ENCODE measurements around the gene DAP. TPM values are rescaled to one million over a fixed set of nuclear protein-coding genes. Genes with fewer than 3 reads are reported as not detected.

DAP gene
- total and polyA plus RNA-seq, 4 donors, result 27.2 to 80.8 (median 58.3) TPM

GRCh38 chr5:10708189-10708944, 52.7 kb downstream of the DAP start:
- no peak for DNase-seq (ENCODE audit: low read depth in 4 of 6, low spot score in 6 of 6)
- peaks cover 6% of the 10 kb centered on the region for H3K36me3 ChIP-seq (ENCODE audit: control insufficient read depth, insufficient read depth, low read length)
- no peaks in the 10 kb centered on the region for H3K27me3 ChIP-seq (ENCODE audit: control insufficient read depth, insufficient read depth, low read length)
- WGBS (ENCODE audit: insufficient coverage), result 54% methylated on average over 4 of the region's 10 CpGs
- H3K27ac ChIP-seq (ENCODE audit: low read depth, low read length), result no peak overlapping the region
- peaks cover 16% of the 10 kb centered on the region for H3K4me1 ChIP-seq (ENCODE audit: control insufficient read depth, insufficient read depth, low read length)
- no peaks in the 10 kb centered on the region for H3K9me3 ChIP-seq (ENCODE audit: control insufficient read depth, insufficient read depth, low read length)
- H3K4me3 ChIP-seq (ENCODE audit: low read depth, low read length), result no peak overlapping the region

- DNase-seq (ENCODE audit: low read depth in 4 of 6, low spot score in 6 of 6), result no peak
- H3K27ac ChIP-seq (ENCODE audit: low read depth, low read length), result no peak overlapping the region
- H3K9me3 ChIP-seq (ENCODE audit: control insufficient read depth, insufficient read depth, low read length), result no peaks in the 10 kb centered on the region
- peaks cover 5% of the 10 kb centered on the region for H3K36me3 ChIP-seq (ENCODE audit: control insufficient read depth, insufficient read depth, low read length)
- no peaks in the 10 kb centered on the region for H3K27me3 ChIP-seq (ENCODE audit: control insufficient read depth, insufficient read depth, low read length)
- WGBS (ENCODE audit: insufficient coverage), result 93% methylated on average over 9 of the region's 13 CpGs
- H3K4me1 ChIP-seq (ENCODE audit: control insufficient read depth, insufficient read depth, low read length), result peaks cover 19% of the 10 kb centered on the region
- H3K4me3 ChIP-seq (ENCODE audit: low read depth, low read length), result no peak overlapping the region
Measured at GRCh38 chr5:10707198-10708142, 53.6 kb downstream of the DAP start.

DNA sequence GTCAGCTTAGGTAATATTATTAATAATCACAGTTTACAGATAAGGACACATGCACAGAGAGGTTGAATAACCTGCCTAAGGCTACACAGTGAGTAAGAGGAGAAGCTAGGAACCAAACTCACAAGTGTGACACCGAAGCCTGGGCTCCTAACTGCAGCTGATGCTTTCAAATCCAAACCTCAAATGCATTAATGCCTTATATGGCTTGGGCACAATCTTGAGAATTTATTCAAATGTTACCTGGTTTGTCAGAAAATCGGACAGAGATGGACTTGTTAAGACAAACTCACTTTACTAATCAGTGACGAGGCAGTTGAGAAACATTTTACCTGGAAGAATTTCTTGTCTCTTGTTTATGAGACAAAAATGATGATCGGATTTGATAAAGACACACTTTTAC, 54.7 kb downstream of the DAP start:
- WGBS (ENCODE audit: insufficient coverage), result 100% methylated on average over 1 of the region's 4 CpGs
- H3K4me1 ChIP-seq (ENCODE audit: control insufficient read depth, insufficient read depth, low read length), result peaks cover 19% of the 10 kb centered on the region

GRCh38 chr5:10705747-10706146, 55.3 kb downstream of the DAP start:
- no peak for DNase-seq (ENCODE audit: low read depth in 4 of 6, low spot score in 6 of 6)
- no peaks in the 10 kb centered on the region for H3K9me3 ChIP-seq (ENCODE audit: control insufficient read depth, insufficient read depth, low read length)

More for the DNA sequence above, 54.7 kb downstream of the DAP start:
- DNase-seq (ENCODE audit: low read depth in 4 of 6, low spot score in 6 of 6), result no peak
- no peaks in the 10 kb centered on the region for H3K27me3 ChIP-seq (ENCODE audit: control insufficient read depth, insufficient read depth, low read length)
- H3K36me3 ChIP-seq (ENCODE audit: control insufficient read depth, insufficient read depth, low read length), result peaks cover 5% of the 10 kb centered on the region
- H3K9me3 ChIP-seq (ENCODE audit: control insufficient read depth, insufficient read depth, low read length), result no peaks in the 10 kb centered on the region
- H3K4me3 ChIP-seq (ENCODE audit: low read depth, low read length), result no peak overlapping the region
- H3K27ac ChIP-seq (ENCODE audit: low read depth, low read length), result no peak overlapping the region

GRCh38 chr5:10704949-10705621, 55.9 kb downstream of the DAP start:
- H3K27ac ChIP-seq (ENCODE audit: low read depth, low read length), result no peak overlapping the region
- WGBS (ENCODE audit: insufficient coverage), result 94% methylated on average over 4 of the region's 10 CpGs
- peaks cover 22% of the 10 kb centered on the region for H3K4me1 ChIP-seq (ENCODE audit: control insufficient read depth, insufficient read depth, low read length)
- H3K9me3 ChIP-seq (ENCODE audit: control insufficient read depth, insufficient read depth, low read length), result no peaks in the 10 kb centered on the region
- DNase-seq (ENCODE audit: low read depth in 4 of 6, low spot score in 6 of 6), result no peak
- peaks cover 2% of the 10 kb centered on the region for H3K36me3 ChIP-seq (ENCODE audit: control insufficient read depth, insufficient read depth, low read length)
- H3K27me3 ChIP-seq (ENCODE audit: control insufficient read depth, insufficient read depth, low read length), result no peaks in the 10 kb centered on the region
- no peak overlapping the region for H3K4me3 ChIP-seq (ENCODE audit: low read depth, low read length)

More at GRCh38 chr5:10705747-10706146, 55.3 kb downstream of the DAP start:
- Histone ChIP-seq H3K4me1 (ENCODE audit: control insufficient read depth, insufficient read depth, low read length) (peaks cover 18% of the 10 kb centered on the region), H3K4me3 (ENCODE audit: low read depth, low read length) (no peak overlapping the region), H3K27ac (ENCODE audit: low read depth, low read length) (no peak overlapping the region), H3K36me3 (ENCODE audit: control insufficient read depth, insufficient read depth, low read length) (peaks cover 5% of the 10 kb centered on the region), H3K27me3 (ENCODE audit: control insufficient read depth, insufficient read depth, low read length) (no peaks in the 10 kb centered on the region)
- 83% methylated on average over 1 of the region's 2 CpGs for whole genome bisulfite sequencing (ENCODE audit: insufficient coverage)

- peaks cover 14% of the 10 kb centered on the region for H3K4me1 ChIP-seq (ENCODE audit: control insufficient read depth, insufficient read depth, low read length)
- H3K27ac ChIP-seq (ENCODE audit: low read depth, low read length), result no peak overlapping the region
- DNase-seq (ENCODE audit: low read depth in 4 of 6, low spot score in 6 of 6), result peak in 2 of 6 donors; percentile 20 to 22
- H3K27me3 ChIP-seq (ENCODE audit: control insufficient read depth, insufficient read depth, low read length), result no peaks in the 10 kb centered on the region
- no peaks in the 10 kb centered on the region for H3K9me3 ChIP-seq (ENCODE audit: control insufficient read depth, insufficient read depth, low read length)
- WGBS (ENCODE audit: insufficient coverage), result 76% methylated on average over 5 of the region's 5 CpGs
- peaks cover 2% of the 10 kb centered on the region for H3K36me3 ChIP-seq (ENCODE audit: control insufficient read depth, insufficient read depth, low read length)
- no peak overlapping the region for H3K4me3 ChIP-seq (ENCODE audit: low read depth, low read length)
Measured at GRCh38 chr5:10703676-10704075, 57.4 kb downstream of the DAP start.

- H3K4me3 ChIP-seq (ENCODE audit: low read depth, low read length), result no peak overlapping the region
- DNase-seq (ENCODE audit: low read depth in 4 of 6, low spot score in 6 of 6), result no peak
- peaks cover 14% of the 10 kb centered on the region for H3K4me1 ChIP-seq (ENCODE audit: control insufficient read depth, insufficient read depth, low read length)
- H3K27ac ChIP-seq (ENCODE audit: low read depth, low read length), result no peak overlapping the region
- WGBS (ENCODE audit: insufficient coverage), result 78% methylated on average over 3 of the region's 7 CpGs
- H3K27me3 ChIP-seq (ENCODE audit: control insufficient read depth, insufficient read depth, low read length), result no peaks in the 10 kb centered on the region
- no peaks in the 10 kb centered on the region for H3K9me3 ChIP-seq (ENCODE audit: control insufficient read depth, insufficient read depth, low read length)
- peaks cover 2% of the 10 kb centered on the region for H3K36me3 ChIP-seq (ENCODE audit: control insufficient read depth, insufficient read depth, low read length)
Measured at GRCh38 chr5:10702911-10703491, 58.0 kb downstream of the DAP start.

GRCh38 chr5:10702040-10702629, 58.9 kb downstream of the DAP start:
- no peaks in the 10 kb centered on the region for H3K27me3 ChIP-seq (ENCODE audit: control insufficient read depth, insufficient read depth, low read length)
- no peak overlapping the region for H3K27ac ChIP-seq (ENCODE audit: low read depth, low read length)
- H3K4me3 ChIP-seq (ENCODE audit: low read depth, low read length), result no peak overlapping the region
- no peak for DNase-seq (ENCODE audit: low read depth in 4 of 6, low spot score in 6 of 6)
- peaks cover 2% of the 10 kb centered on the region for H3K36me3 ChIP-seq (ENCODE audit: control insufficient read depth, insufficient read depth, low read length)
- peaks cover 14% of the 10 kb centered on the region for H3K4me1 ChIP-seq (ENCODE audit: control insufficient read depth, insufficient read depth, low read length)
- no peaks in the 10 kb centered on the region for H3K9me3 ChIP-seq (ENCODE audit: control insufficient read depth, insufficient read depth, low read length)
- WGBS (ENCODE audit: insufficient coverage), result 92% methylated on average over 9 of the region's 9 CpGs

- Histone ChIP-seq H3K9me3 (ENCODE audit: control insufficient read depth, insufficient read depth, low read length) (no peaks in the 10 kb centered on the region), H3K27me3 (ENCODE audit: control insufficient read depth, insufficient read depth, low read length) (no peaks in the 10 kb centered on the region), H3K4me1 (ENCODE audit: control insufficient read depth, insufficient read depth, low read length) (peaks cover 14% of the 10 kb centered on the region), H3K36me3 (ENCODE audit: control insufficient read depth, insufficient read depth, low read length) (peaks cover 2% of the 10 kb centered on the region), H3K27ac (ENCODE audit: low read depth, low read length) (no peak overlapping the region), H3K4me3 (ENCODE audit: low read depth, low read length) (no peak overlapping the region)
- peak in 4 of 6 donors; percentile 19 to 74 (median 46) for DNase-seq (ENCODE audit: low read depth in 4 of 6, low spot score in 6 of 6)
- WGBS (ENCODE audit: insufficient coverage), result 76% methylated on average over 3 of the region's 6 CpGs
Measured at GRCh38 chr5:10701567-10702039, 59.4 kb downstream of the DAP start.
